Measurements from ENCODE around the gene S100PBP. TPM values are rescaled to one million over a fixed set of nuclear protein-coding genes. Genes with fewer than 3 reads are reported as not detected.

The S100PBP gene
- polyA plus RNA-seq, 1 of the 3 experiments (the other 2 are of a cell fraction), result 13.2 TPM

DNA sequence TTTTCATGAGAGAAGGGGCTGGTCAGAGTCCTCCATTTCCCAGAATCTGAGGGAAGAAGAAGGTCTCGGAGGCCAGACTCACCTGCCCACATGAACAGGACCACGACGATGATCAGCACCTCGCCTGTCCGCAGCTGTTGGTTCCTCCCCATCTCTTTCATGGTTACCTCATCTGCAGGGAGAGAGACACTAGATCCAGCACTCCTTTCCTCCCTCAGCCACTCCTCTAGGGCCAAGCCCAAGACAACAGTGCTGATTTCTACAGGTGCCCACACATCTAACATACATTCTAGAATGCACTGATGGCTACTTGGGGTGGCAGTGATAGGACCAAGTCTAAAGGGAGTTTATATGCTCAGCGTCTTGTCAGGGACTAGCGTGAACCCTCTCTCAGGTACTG lies 50.2 kb downstream of the S100PBP start:
- DNase-seq, result no peak
- Histone ChIP-seq H3K4me2 (no peak overlapping the region), H3K27me3 (ENCODE audit: insufficient read depth) (no peaks in the 10 kb centered on the region), H3K9me3 (no peaks in the 10 kb centered on the region), H3K36me3 (replicated peaks in 1 of 2; ENCODE audit: control insufficient read depth in 1 of 2, insufficient read depth in 2 of 2, low read length in 1 of 2) (peaks cover 0 to 5% of the 10 kb centered on the region in 2 experiments), H3K9me2 (no peaks in the 10 kb centered on the region), H3K4me1 (ENCODE audit: control insufficient read depth in 1 of 2, insufficient read depth in 2 of 2, low read depth in 1 of 2, low read length in 1 of 2) (peaks cover 0 to 11% of the 10 kb centered on the region in 2 experiments; a peak in 1 of 4 replicates), H3K79me2 (ENCODE audit: insufficient read depth) (no peaks in the 10 kb centered on the region), H4K20me1 (ENCODE audit: insufficient read depth) (no peaks in the 10 kb centered on the region), H3F3A (replicated peaks; ENCODE audit: insufficient read depth) (peaks cover 3% of the 10 kb centered on the region), H3K27ac (ENCODE audit: low read depth in 2 of 2, low read length in 1 of 2) (no peak overlapping the region), H2AFZ (ENCODE audit: low read depth) (no peak overlapping the region), H3K9ac (no peak overlapping the region), H3K4me3 (ENCODE audit: low read depth in 2 of 2, low read length in 1 of 2) (no peak overlapping the region)
- TF ChIP-seq TAF1 (IDR thresholded peaks at IDR 0.05; ENCODE audit: borderline replicate concordance, low read depth, low read length) (no peak), MEF2A (IDR thresholded peaks at IDR 0.05; ENCODE audit: borderline replicate concordance, low read depth) (no peak), REST (IDR thresholded peaks at IDR 0.05; ENCODE audit: low read depth, low read length) (no peak), IRF3 (IDR thresholded peaks at IDR 0.05; ENCODE audit: low read depth, low read length) (no peak), SIN3A (IDR thresholded peaks at IDR 0.05; ENCODE audit: borderline replicate concordance, low read depth, low read length) (no peak)
- 95% methylated on average over 2 of the region's 7 CpGs for WGBS (ENCODE audit: low lambda C conversion rate)
- POLR2A ChIA-PET, result no interaction called here
- CTCF ChIA-PET, result no interaction called here

GRCh38 chr1:32868085-32868484 lies 50.6 kb downstream of the S100PBP start:
- POLR2A ChIA-PET, result no interaction called here
- H3K4me1 ChIP-seq (ENCODE audit: control insufficient read depth in 1 of 2, insufficient read depth in 2 of 2, low read depth in 1 of 2, low read length in 1 of 2), result peaks cover 0 to 13% of the 10 kb centered on the region in 2 experiments; a peak in 1 of 4 replicates

More at GRCh38 chr1:32868085-32868484, 50.6 kb downstream of the S100PBP start:
- Histone ChIP-seq H3K9me2 (no peaks in the 10 kb centered on the region), H3K27ac (ENCODE audit: low read depth in 2 of 2, low read length in 1 of 2) (no peak overlapping the region), H3K79me2 (ENCODE audit: insufficient read depth) (no peaks in the 10 kb centered on the region), H3F3A (replicated peaks; ENCODE audit: insufficient read depth) (peaks cover 3% of the 10 kb centered on the region), H3K27me3 (ENCODE audit: insufficient read depth) (no peaks in the 10 kb centered on the region), H3K36me3 (replicated peaks in 1 of 2; ENCODE audit: control insufficient read depth in 1 of 2, insufficient read depth in 2 of 2, low read length in 1 of 2) (peaks cover 0 to 2% of the 10 kb centered on the region in 2 experiments), H3K4me2 (no peak overlapping the region), H4K20me1 (ENCODE audit: insufficient read depth) (no peaks in the 10 kb centered on the region), H3K4me3 (ENCODE audit: low read depth in 2 of 2, low read length in 1 of 2) (no peak overlapping the region), H3K9me3 (no peaks in the 10 kb centered on the region), H3K9ac (no peak overlapping the region), H2AFZ (ENCODE audit: low read depth) (no peak overlapping the region)
- DNase-seq, result no peak
- 95% methylated on average over 12 of the region's 13 CpGs for WGBS (ENCODE audit: low lambda C conversion rate)
- CTCF ChIA-PET, result no interaction called here
- no peak for TF ChIP-seq FOSL2 (IDR thresholded peaks at IDR 0.05; ENCODE audit: borderline replicate concordance, low read depth)
- TF ChIP-seq, protein P1, sequence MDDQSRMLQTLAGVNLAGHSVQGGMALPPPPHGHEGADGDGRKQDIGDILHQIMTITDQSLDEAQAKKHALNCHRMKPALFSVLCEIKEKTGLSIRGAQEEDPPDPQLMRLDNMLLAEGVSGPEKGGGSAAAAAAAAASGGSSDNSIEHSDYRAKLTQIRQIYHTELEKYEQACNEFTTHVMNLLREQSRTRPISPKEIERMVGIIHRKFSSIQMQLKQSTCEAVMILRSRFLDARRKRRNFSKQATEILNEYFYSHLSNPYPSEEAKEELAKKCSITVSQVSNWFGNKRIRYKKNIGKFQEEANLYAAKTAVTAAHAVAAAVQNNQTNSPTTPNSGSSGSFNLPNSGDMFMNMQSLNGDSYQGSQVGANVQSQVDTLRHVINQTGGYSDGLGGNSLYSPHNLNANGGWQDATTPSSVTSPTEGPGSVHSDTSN (IDR thresholded peaks at IDR 0.05), result no peak
- no peak for TF ChIP-seq CTCF (IDR thresholded peaks at IDR 0.05)
- TF ChIP-seq, protein P2, sequence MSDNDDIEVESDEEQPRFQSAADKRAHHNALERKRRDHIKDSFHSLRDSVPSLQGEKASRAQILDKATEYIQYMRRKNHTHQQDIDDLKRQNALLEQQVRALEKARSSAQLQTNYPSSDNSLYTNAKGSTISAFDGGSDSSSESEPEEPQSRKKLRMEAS (IDR thresholded peaks at IDR 0.05; ENCODE audit: low read depth), result no peak
- TF ChIP-seq TCF12 (IDR thresholded peaks at IDR 0.05), result no peak
- TF ChIP-seq GABPA (IDR thresholded peaks at IDR 0.05; ENCODE audit: low read depth), result no peak

All from SK-N-SH (cell line).